SK-N-SH (cell line): ENCODE results near the gene BABAM2. TPM values are rescaled to one million over a fixed set of nuclear protein-coding genes. Genes with fewer than 3 reads are reported as not detected.
A peak's percentile ranks its signal among the peaks of the same experiment; 100 is the strongest.

Source experiments
- CTCF ChIA-PET: fragments of 300-600, 350-600 bp; formaldehyde crosslinking; extraction: SDS; loops from one replicate; lab custom pipeline; 2021; lab: Yijun Ruan, JAX
- POLR2A ChIA-PET: fragments of 350-600 bp; sonication (Branson Sonifier 250); formaldehyde crosslinking; extraction: SDS; loops from one replicate; lab custom pipeline; 2020; ENCODE audit warnings: antibody characterized with exemption, inconsistent platforms; lab: Yijun Ruan, JAX
- DNase-seq: peaks from one replicate; pipeline ENCODE4 v3.0.0; 2012
- H2AFZ ChIP-seq: fragments of 200-600 bp; sonication (generic); 2 replicates; pipeline ENCODE4 v1.8.1; 2016; ENCODE audit warnings: antibody characterized with exemption, mild to moderate bottlenecking, low read depth
- H3F3A ChIP-seq: fragments of 200-600 bp; sonication (generic); replicated peaks from 2 replicates; pipeline ENCODE3; 2016; ENCODE audit warnings: antibody characterized with exemption, mild to moderate bottlenecking; ENCODE audit not compliant: insufficient read depth
- H3K27ac ChIP-seq, 2 experiments: fragments of 200-500 bp in 1 of 2; fragments of 200-600 bp in 1 of 2; sonication (Bioruptor generic) in 1 of 2; sonication (generic), shearing (Covaris generic) in 1 of 2; 2 replicates each; pipeline versions ENCODE4 v1.5.1 to v1.6.1; 2014 to 2016; ENCODE audit warnings: low read depth in 2 of 2, inconsistent platforms in 1 of 2, low read length in 1 of 2, mild to moderate bottlenecking in 1 of 2, mixed read lengths in 1 of 2
- H3K27me3 ChIP-seq: fragments of 200-600 bp; sonication (generic), shearing (Covaris generic); 2 replicates; pipeline ENCODE4 v1.6.1; 2016; ENCODE audit warnings: mixed run types; ENCODE audit not compliant: insufficient read depth
- H3K36me3 ChIP-seq, 2 experiments: fragments of 200-500 bp in 1 of 2; fragments of 200-600 bp in 1 of 2; sonication (Bioruptor generic) in 1 of 2; sonication (generic) in 1 of 2; replicated peaks in 1 of 2; 2 replicates each; pipeline versions ENCODE3 to v1.5.1; 2014 to 2016; ENCODE audit warnings: low read length in 1 of 2, mild to moderate bottlenecking in 1 of 2; ENCODE audit not compliant: insufficient read depth in 2 of 2, control insufficient read depth in 1 of 2
- H3K4me1 ChIP-seq, 2 experiments: fragments of 200-500 bp in 1 of 2; fragments of 200-600 bp in 1 of 2; sonication (Bioruptor generic) in 1 of 2; sonication (generic), shearing (Covaris generic) in 1 of 2; 2 replicates each; pipeline versions ENCODE4 v1.5.1 to v1.6.1; 2014 to 2016; ENCODE audit warnings: low read depth in 1 of 2, low read length in 1 of 2, mixed run types in 1 of 2; ENCODE audit not compliant: insufficient read depth in 2 of 2, control insufficient read depth in 1 of 2
- H3K4me2 ChIP-seq: fragments of 200-600 bp; sonication (generic), shearing (Covaris generic); 2 replicates; pipeline ENCODE4 v1.6.1; 2017; ENCODE audit warnings: mixed run types
- H3K4me3 ChIP-seq, 2 experiments: fragments of 200-500 bp in 1 of 2; fragments of 200-600 bp in 1 of 2; sonication (Bioruptor generic) in 1 of 2; sonication (generic), shearing (Covaris generic) in 1 of 2; 2 replicates each; pipeline versions ENCODE4 v1.5.1 to v1.8.1; 2014 to 2016; ENCODE audit warnings: low read depth in 2 of 2, inconsistent platforms in 1 of 2, low read length in 1 of 2, mild to moderate bottlenecking in 1 of 2, mixed read lengths in 1 of 2, moderate library complexity in 1 of 2
- H3K79me2 ChIP-seq: fragments of 200-600 bp; sonication (generic); 2 replicates; pipeline ENCODE4 v1.8.1; 2017; ENCODE audit warnings: mild to moderate bottlenecking; ENCODE audit not compliant: insufficient read depth
- H3K9ac ChIP-seq: fragments of 200-600 bp; sonication (generic); 2 replicates; pipeline ENCODE4 v1.6.1; 2017; ENCODE audit warnings: mixed run types
- H3K9me2 ChIP-seq: fragments of 200-600 bp; sonication (generic); 2 replicates; pipeline ENCODE4 v1.6.1; 2017; ENCODE audit warnings: mixed run types
- H3K9me3 ChIP-seq: fragments of 200-600 bp; sonication (generic); 2 replicates; pipeline ENCODE4 v1.6.1; 2017; ENCODE audit warnings: mixed run types, mild to moderate bottlenecking, moderate library complexity
- H4K20me1 ChIP-seq: fragments of 200-600 bp; sonication (generic); 2 replicates; pipeline ENCODE4 v1.6.1; 2017; ENCODE audit warnings: mild to moderate bottlenecking, mixed run types; ENCODE audit not compliant: insufficient read depth
- EZH2phosphoT487 ChIP-seq: fragments of 200-600 bp; sonication (generic); IDR thresholded peaks from 2 replicates; pipeline ENCODE4 v1.6.1; 2017; ENCODE audit warnings: low read depth, mixed run types, mild to moderate bottlenecking, antibody characterized with exemption, moderate library complexity, borderline replicate concordance
- FOSL2 ChIP-seq: IDR thresholded peaks from 2 replicates; pipeline ENCODE4 v1.4.0; 2012; ENCODE audit warnings: low read depth, mild to moderate bottlenecking, moderate library complexity, borderline replicate concordance
- GABPA ChIP-seq: IDR thresholded peaks from 2 replicates; pipeline ENCODE4 v1.4.0; 2012; ENCODE audit warnings: low read depth, mild to moderate bottlenecking
- IRF3 ChIP-seq: fragments of 150-350 bp; IDR thresholded peaks from 2 replicates; pipeline ENCODE4 v1.6.1; 2016; ENCODE audit warnings: mild to moderate bottlenecking, low read depth, low read length
- JUND ChIP-seq: IDR thresholded peaks from 2 replicates; pipeline ENCODE4 v1.4.0; 2012
- MAX ChIP-seq: IDR thresholded peaks from 2 replicates; pipeline ENCODE4 v1.4.0; 2012; ENCODE audit warnings: low read depth
- MEF2A ChIP-seq: IDR thresholded peaks from 2 replicates; pipeline ENCODE4 v1.4.0; 2012; ENCODE audit warnings: low read depth, borderline replicate concordance
- NFIC ChIP-seq: IDR thresholded peaks from 2 replicates; pipeline ENCODE4 v1.4.0; 2012; ENCODE audit warnings: borderline replicate concordance
- NRF1 ChIP-seq: IDR thresholded peaks from 2 replicates; pipeline ENCODE4 v1.6.1; 2012; ENCODE audit warnings: low read depth, mild to moderate bottlenecking, low read length
- PBX3 ChIP-seq: IDR thresholded peaks from 2 replicates; pipeline ENCODE4; 2012
- RAD21 ChIP-seq: IDR thresholded peaks from 2 replicates; pipeline ENCODE4 v1.6.1; 2012; ENCODE audit warnings: mild to moderate bottlenecking, low read length
- RFX5 ChIP-seq: IDR thresholded peaks from 2 replicates; pipeline ENCODE4 v1.6.1; 2012; ENCODE audit warnings: mild to moderate bottlenecking, improper control_type of control experiment, low read length
- RXRA ChIP-seq: IDR thresholded peaks from 2 replicates; pipeline ENCODE4 v1.4.0; 2012; ENCODE audit warnings: low read depth, mild to moderate bottlenecking, borderline replicate concordance
- SIN3A ChIP-seq: IDR thresholded peaks from 2 replicates; pipeline ENCODE4 v1.6.1; 2012; ENCODE audit warnings: low read depth, mild to moderate bottlenecking, low read length, moderate library complexity, borderline replicate concordance
- TAF1 ChIP-seq: IDR thresholded peaks from 2 replicates; pipeline ENCODE4 v1.6.1; 2012; ENCODE audit warnings: low read depth, mild to moderate bottlenecking, low read length, moderate library complexity, borderline replicate concordance
- USF1 ChIP-seq: IDR thresholded peaks from 2 replicates; pipeline ENCODE4 v1.4.0; 2012; ENCODE audit warnings: low read depth, borderline replicate concordance
- USF2 ChIP-seq: fragments of 150-350 bp; IDR thresholded peaks from 2 replicates; pipeline ENCODE4 v1.6.1; 2017; ENCODE audit warnings: antibody characterized with exemption, low read length, low read depth, borderline replicate concordance
- whole genome bisulfite sequencing: methylation state at CpG from one replicate; pipeline ENCODE4 v1.1.6; 2017; ENCODE audit warnings: low lambda C conversion rate; 5-methylcytosine and 5-hydroxymethylcytosine counted together
- polyA plus RNA-seq, 3 experiments: library from polyadenylated mRNA; depleted of rRNA; stranded (reverse); fragments of >200 nt; gene quantifications; 2 replicates each; pipeline ENCODE4 v1.2.3, GENCODE V29; 2012

BABAM2 gene
- polyA plus RNA-seq, 1 of the 3 experiments (the other 2 are of a cell fraction): 34.0 TPM

GRCh38 chr2:27890146-27890923, at the start of gene BABAM2, which contains the start of gene RBKS (continued):
- TF ChIP-seq SIN3A (peak; percentile 60; the same call in 1 of the 2 replicates), GABPA (no peak), NFIC (no peak; the same call in 1 of the 2 replicates), EZH2phosphoT487 (no peak), JUND (no peak), RAD21 (no peak), USF1 (peak; percentile 45; the same call in 1 of the 2 replicates), MAX (peak; percentile 67), USF2 (no peak), FOSL2 (no peak), RFX5 (peak; percentile 11; the same call in 1 of the 2 replicates)
- TF ChIP-seq, all 33 proteins: peak for 14

- H3K4me1 ChIP-seq: peaks cover 0 to 11% of the 10 kb centered on the region in 2 experiments; a peak in 2 of 4 replicates
- ChIA-PET CTCF (interaction anchor here (1.7 to 2.3 kb wide), 2 partner anchors 13 to 20 kb away, joined by 5 to 6 read pairs; no protein-coding TSS in a partner anchor), POLR2A (no interaction called here)
- no peak overlapping the region for H3K4me2 ChIP-seq
- no peaks in the 10 kb centered on the region for H4K20me1 ChIP-seq
- no peak for DNase-seq
- TF ChIP-seq TAF1: no peak
- TF ChIP-seq IRF3: no peak
- TF ChIP-seq RAD21: no peak
- TF ChIP-seq PBX3: no peak
- no peak for TF ChIP-seq GABPA
- no peak for TF ChIP-seq NRF1
- no peak for TF ChIP-seq MEF2A
- TF ChIP-seq RXRA: no peak
- WGBS: 91% methylated on average over 5 of the region's 5 CpGs
- no peaks in the 10 kb centered on the region for H3F3A ChIP-seq
- no peaks in the 10 kb centered on the region for H3K9me2 ChIP-seq
- no peak overlapping the region for H3K4me3 ChIP-seq
- no peaks in the 10 kb centered on the region for H3K79me2 ChIP-seq
- H3K27ac ChIP-seq: no peak overlapping the region
- no peak overlapping the region for H2AFZ ChIP-seq
- no peaks in the 10 kb centered on the region for H3K36me3 ChIP-seq
- H3K9ac ChIP-seq: no peak overlapping the region
- no peaks in the 10 kb centered on the region for H3K27me3 ChIP-seq
- H3K9me3 ChIP-seq: no peaks in the 10 kb centered on the region
Observed at GRCh38 chr2:27842894-27843293, 47.6 kb upstream of the BABAM2 start.
